HG03175 (cell line): ENCODE data around the gene P2RY14.

Source experiments
- ATAC-seq: cut with Tn5 transposase; IDR thresholded peaks from one replicate; pipeline ENCODE4 v1.9.1; 2021; ENCODE audit warnings: mild to moderate bottlenecking, moderate library complexity; ENCODE audit not compliant: unreplicated experiment

The P2RY14 gene

GRCh38 chr3:151216641-151217607 is 61.4 kb downstream of the P2RY14 start:
- no peak for ATAC-seq

DNA sequence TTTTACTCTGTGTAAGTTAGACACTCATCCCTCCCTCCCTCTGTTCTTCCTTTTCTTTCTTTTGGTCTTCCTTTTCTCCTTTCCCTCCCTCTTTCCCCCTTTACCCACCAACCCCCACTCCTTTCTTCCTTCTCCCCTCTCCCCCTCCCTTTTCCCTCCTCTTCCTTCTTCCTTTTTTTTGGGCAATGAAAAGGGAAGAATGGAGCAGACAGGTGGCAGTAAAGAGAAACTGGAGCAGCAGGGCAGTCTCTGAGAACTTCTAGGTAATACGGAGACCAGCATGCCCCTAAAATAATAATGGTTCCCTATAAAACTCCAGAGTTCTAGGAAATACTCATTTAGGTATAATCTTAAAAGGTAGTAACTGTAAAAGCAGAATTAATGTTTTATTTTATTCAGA is 63.9 kb downstream of the P2RY14 start:
- no peak for ATAC-seq

DNA sequence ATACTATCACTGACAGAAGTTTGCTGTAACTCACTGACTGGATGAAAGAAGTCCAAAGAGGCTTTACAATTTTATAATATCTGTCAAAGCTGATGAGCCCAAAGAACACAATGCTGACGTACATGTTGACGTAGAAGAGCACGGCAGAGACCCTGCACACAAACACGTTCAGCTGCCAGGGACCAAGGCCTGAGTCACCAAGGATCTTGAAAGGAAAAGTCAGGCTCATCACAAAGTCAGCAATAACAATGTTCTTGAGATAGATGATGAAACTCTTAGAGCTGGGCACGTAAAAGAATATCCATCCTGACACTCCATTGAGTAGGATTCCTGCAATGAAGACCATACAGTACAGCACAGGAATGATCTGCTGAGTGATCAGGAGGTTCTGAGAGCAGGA is 64.5 kb downstream of the P2RY14 start:
- no peak for ATAC-seq

DNA sequence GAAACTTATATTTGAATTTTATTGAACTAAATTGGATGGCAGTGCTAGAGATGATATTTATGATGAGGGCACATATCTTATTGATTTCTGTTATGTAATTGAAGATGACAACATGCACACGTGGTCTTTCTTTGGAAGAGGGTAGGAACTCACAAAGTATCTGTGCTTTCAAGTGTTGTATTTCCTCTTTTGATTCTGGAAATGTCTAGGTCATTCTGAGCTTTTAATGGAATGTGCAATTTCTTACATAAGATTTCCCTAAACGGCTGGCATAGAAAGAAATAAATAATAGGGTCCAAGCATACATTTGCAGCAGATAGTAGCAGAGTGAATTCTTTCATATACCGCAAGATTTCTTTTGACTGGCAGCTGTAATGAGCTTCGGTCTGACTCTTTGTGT is 65.2 kb downstream of the P2RY14 start:
- no peak for ATAC-seq

DNA sequence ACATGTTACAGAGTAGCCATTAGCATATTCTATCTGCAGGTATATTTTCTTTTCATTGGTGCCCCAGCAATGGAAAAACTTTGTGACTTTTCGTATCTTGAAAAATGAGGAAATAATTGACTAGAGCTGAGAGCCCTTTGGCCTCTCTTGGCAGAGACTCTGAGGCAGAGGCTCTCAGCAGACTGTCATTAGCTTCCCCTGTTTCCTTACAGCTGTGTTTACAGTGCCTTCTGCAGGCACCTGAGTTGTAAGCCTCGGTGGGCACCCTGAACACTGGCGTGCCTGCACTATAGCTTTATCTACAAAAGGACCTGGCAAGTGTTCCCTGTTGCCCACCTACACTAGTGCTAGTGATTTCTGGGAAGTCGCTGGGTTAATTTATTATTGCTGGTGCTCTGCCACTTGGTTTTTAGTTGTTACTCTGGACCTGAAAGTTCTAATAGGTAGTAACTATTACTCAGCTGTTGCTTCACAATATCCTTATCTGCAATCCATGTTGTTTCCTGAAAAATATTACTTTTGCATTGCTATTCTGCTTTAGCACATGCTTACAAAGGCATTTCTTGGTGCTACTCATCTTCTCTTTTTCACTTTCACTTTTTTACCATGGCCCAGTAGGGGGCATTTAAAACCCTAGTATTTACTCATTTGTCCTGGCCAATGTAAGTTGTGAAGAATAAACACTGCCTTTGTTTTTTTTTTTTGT is 67.5 kb downstream of the P2RY14 start:
- ATAC-seq: peak; percentile 78

DNA sequence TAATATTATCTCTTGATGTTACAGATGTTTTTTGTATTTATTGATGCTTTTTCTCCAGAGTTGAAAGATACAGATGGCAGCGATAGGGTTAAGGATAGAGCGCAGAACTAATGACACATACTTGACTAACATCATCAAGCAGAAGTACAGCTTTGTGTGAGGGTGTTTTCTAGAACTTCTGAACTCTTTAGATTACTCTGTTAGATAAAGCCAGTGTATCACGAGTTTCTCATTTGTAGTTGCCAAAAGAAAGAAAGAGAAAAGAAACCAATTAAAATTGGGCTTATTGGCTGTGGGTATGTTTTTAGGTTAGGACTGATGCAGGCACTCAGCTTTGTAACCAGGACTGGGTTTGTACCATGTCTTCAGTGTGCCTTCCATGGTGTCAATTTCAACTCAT is 68.7 kb downstream of the P2RY14 start:
- no peak for ATAC-seq

GRCh38 chr3:151206201-151206600 is 72.1 kb downstream of the P2RY14 start:
- ATAC-seq: no peak

DNA sequence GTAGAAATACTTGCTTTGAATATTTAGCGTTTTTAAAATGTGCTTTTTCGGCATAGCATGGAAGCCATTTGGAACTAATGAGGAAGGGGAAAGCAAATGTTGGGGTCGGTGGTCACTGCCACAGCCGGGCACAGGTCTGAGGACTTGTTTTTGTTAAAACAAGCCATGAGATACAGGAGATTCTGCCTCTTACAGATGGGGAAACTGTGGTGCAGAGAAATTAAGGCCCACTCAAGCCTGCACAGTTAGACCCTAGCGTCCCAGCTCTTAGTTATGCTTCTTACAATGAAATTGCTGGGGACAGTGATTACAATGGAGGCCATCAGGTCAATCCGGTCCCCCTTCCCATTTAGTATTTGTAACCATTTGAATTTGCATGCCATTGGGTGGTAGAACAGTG is 72.9 kb downstream of the P2RY14 start:
- no peak for ATAC-seq

- ATAC-seq: no peak
Observed at GRCh38 chr3:151204530-151205402, 73.6 kb downstream of the P2RY14 start.

- ATAC-seq: peak; percentile 90
Observed at GRCh38 chr3:151203051-151203420, 75.3 kb downstream of the P2RY14 start, which contains the start of gene GPR171. Gene GPR171, minus strand, starts transcription at chr3:151203216. Its CDS starts 3,830 bp downstream, at chr3:151199386.

DNA sequence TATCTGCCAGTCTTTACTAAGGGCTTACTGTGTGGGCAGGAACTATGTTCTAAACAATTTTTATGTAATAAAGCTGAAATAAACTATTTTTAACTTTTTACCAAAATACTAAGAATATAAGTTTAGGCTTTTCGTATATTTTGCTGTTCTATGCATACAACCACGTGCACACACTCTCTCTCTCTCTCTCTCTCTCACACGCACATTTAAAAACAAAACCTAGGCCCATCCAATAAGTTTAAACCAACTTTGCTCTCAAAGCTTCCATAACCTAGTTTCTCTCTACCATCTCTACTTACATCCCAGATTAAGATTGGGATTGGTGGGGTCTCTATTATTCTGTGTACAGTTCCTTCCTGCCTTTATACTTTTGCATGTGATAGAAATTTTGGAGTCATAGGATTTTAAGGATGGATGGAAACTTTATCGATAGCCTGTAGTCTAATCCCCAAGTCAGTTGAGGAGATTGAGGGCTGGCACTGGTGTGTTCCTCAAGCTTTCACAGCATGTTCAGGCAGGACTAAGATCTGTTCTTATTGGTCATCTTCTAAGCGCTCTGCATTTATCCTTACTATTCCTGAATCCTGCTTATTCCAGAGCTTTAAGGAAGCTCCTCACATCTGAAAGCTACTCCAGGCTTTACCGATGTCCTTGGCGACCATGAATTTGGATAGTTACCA is 77.2 kb downstream of the P2RY14 start:
- ATAC-seq: no peak

GRCh38 chr3:151200586-151200985 is 77.8 kb downstream of the P2RY14 start:
- no peak for ATAC-seq

- ATAC-seq: no peak
Observed at GRCh38 chr3:151199554-151200438, 78.5 kb downstream of the P2RY14 start.

DNA sequence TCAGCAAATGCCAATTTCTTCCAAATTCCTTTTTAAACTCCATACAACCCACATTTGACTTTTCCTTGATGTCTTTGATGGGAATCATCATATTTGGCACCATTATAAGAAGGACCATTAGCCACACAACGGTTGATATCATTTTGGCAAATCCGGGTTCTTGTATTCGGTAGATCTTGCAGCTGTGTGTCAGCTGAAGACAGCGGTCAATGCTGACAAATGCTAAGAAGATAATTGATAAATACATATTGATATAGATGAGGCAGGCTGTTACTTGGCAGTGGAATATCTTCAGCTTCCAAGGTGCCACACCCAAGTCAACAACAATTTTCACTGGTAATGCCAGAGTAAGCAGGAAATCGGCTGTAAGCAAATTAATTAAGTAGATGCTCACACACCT is 79.5 kb downstream of the P2RY14 start:
- ATAC-seq: no peak

- no peak for ATAC-seq
Observed at GRCh38 chr3:151197981-151198767, 80.2 kb downstream of the P2RY14 start.

DNA sequence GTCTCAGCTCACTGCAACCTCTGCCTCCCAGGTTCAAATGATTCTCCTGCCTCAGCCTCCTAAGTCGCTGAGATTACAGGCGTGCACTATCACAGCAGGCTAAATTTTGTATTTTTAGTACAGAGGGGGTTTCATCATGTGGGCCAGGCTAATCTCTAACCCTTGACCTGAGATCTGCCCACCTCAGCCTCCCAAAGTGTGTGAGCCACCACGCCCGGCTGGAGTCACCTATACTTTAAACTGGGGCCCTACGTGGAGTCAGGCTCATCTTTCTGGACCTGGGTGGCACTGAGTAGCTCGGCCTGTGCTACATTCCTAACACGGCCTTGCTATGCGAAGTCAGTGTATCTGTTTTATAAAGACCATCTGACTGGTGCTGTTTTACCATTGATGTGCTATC is 81.1 kb downstream of the P2RY14 start:
- ATAC-seq: no peak

- ATAC-seq: no peak
Observed at GRCh38 chr3:151196434-151196833, 81.9 kb downstream of the P2RY14 start.

GRCh38 chr3:151195826-151196225 is 82.5 kb downstream of the P2RY14 start:
- no peak for ATAC-seq

DNA sequence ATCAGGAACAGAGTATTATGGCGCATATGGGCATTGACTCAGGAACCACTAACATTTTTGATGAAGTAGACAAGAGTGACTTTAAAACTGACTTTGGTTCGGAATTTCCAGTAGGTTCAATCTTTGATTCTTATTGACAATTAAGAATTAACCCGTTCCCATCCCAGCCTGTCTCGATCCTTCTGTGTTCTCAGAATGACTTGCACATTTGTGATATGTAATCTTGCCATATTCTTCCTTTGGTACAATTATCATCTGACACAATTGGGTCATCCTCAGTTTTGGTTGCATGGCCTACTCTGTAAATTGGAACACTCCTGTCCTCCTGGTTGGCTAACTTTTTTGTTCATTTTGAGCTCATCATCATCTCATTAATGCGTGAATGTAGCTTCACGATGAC is 85.8 kb downstream of the P2RY14 start:
- no peak for ATAC-seq
